ENCODE data around the gene CFAP57.

The CFAP57 gene

DNA sequence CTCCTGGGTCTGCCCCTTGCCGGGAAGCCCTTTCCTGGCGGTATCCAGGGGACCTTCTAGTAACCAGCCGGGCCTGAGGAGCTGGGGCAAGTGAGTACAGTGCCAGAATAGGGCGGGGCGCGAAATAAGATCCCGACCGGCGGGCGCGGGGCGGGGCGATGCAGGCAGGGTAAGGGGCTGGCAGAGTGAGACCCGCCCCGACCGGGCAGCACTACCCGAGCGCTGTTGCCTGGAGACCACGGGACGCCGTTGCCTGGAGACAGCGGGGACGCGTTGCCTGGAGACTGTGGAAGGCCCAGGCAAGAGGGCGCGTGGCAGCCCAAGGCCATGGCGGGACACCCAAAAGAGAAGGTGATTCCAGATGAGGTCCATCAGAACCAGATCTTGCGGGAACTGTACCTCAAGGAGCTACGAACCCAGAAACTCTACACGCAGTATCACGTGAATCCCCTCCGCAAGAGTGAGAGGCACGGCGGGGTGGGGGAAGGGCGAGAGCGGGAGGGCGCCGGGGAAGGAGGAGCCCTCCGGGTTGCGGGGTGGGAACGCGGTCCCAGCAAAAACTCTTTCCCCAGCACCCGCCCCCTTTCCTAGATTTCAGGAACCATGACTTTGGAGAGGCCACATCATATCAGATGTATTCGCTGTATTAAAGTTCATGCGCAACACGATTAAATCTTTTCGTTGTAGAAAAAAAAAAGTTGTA is 24.4 kb upstream of the CFAP57 start:
- Histone ChIP-seq H3K4me3 (ENCODE audit: low read length) (peak overlapping the region; percentile 42), H3K9me3 (ENCODE audit: low read length) (no peaks in the 10 kb centered on the region), H3K27me3 (ENCODE audit: insufficient read depth, low read length) (no peaks in the 10 kb centered on the region), H3K4me1 (ENCODE audit: insufficient read depth, low read length) (peaks cover 6% of the 10 kb centered on the region), H3K36me3 (ENCODE audit: insufficient read depth, low read length) (no peaks in the 10 kb centered on the region), H2AFZ (ENCODE audit: low read depth, low read length) (peak overlapping the region; percentile 39)

DNA sequence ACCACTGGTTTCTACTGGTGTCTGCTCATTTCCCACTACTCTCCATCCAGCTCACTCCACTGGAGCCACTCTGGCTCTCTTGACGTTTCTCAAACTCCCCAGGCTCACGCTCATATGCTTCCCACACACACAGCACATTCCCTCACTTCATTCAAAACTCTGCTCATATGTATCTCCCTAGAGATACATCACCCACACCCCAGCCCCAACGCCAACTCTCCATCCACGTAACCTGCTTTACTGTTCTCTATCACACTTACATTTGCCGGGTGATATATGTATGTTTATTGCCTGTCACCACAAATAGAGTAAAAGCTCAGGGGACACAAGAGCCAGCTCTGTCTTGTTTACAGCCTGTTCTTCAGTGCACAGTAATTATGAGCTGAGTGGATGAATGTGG is 22.2 kb upstream of the CFAP57 start:
- Histone ChIP-seq H3K4me1 (ENCODE audit: insufficient read depth, low read length) (peaks cover 6% of the 10 kb centered on the region), H3K27me3 (ENCODE audit: insufficient read depth, low read length) (no peaks in the 10 kb centered on the region), H2AFZ (ENCODE audit: low read depth, low read length) (no peak overlapping the region), H3K4me3 (ENCODE audit: low read length) (no peak overlapping the region), H3K36me3 (ENCODE audit: insufficient read depth, low read length) (no peaks in the 10 kb centered on the region), H3K9me3 (ENCODE audit: low read length) (no peaks in the 10 kb centered on the region)

DNA sequence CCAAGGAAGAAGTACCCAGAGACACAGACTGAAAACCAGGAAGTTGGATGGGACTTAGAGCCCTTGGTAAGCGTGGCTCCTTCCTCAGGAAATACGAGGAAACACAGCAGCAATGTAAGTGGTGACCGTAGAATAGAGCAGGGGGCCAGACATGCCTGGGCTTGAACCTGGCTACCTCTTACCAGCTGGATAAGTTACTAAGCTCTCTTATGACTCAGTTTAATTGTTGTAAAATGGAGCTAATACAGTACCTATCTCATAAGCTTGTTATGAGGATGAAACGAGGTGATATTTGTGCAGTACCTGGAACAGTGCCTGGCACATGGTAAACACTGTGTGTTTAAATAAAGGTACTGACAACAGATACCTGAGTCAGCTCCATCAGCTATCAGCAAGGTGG is 19.3 kb upstream of the CFAP57 start:
- Histone ChIP-seq H3K4me3 (ENCODE audit: low read length) (no peak overlapping the region), H2AFZ (ENCODE audit: low read depth, low read length) (no peak overlapping the region), H3K4me1 (ENCODE audit: insufficient read depth, low read length) (peaks cover 3% of the 10 kb centered on the region), H3K27me3 (ENCODE audit: insufficient read depth, low read length) (no peaks in the 10 kb centered on the region), H3K36me3 (ENCODE audit: insufficient read depth, low read length) (no peaks in the 10 kb centered on the region), H3K9me3 (ENCODE audit: low read length) (no peaks in the 10 kb centered on the region)

DNA sequence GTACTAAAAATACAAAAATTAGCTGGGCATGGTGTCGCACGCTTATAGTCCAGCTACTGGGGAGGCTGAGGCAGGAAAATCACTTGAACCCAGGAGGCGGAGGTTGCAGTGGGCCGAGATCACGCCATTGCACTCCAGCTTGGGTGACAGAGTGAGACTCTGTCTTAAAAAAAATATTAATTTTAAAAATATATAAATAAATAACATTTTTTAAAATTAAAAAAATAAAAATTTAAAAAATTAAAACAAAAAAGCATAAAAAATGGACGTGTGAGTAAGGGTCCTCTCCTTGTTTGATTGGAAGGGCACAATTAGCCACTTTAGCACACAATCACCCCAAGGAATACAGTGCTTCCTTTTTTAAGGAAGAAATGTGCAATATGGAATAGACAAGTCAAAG is 18.7 kb upstream of the CFAP57 start:
- Histone ChIP-seq H3K36me3 (ENCODE audit: insufficient read depth, low read length) (no peaks in the 10 kb centered on the region), H2AFZ (ENCODE audit: low read depth, low read length) (no peak overlapping the region), H3K4me3 (ENCODE audit: low read length) (no peak overlapping the region), H3K4me1 (ENCODE audit: insufficient read depth, low read length) (peaks cover 1% of the 10 kb centered on the region), H3K27me3 (ENCODE audit: insufficient read depth, low read length) (no peaks in the 10 kb centered on the region), H3K9me3 (ENCODE audit: low read length) (no peaks in the 10 kb centered on the region)

DNA sequence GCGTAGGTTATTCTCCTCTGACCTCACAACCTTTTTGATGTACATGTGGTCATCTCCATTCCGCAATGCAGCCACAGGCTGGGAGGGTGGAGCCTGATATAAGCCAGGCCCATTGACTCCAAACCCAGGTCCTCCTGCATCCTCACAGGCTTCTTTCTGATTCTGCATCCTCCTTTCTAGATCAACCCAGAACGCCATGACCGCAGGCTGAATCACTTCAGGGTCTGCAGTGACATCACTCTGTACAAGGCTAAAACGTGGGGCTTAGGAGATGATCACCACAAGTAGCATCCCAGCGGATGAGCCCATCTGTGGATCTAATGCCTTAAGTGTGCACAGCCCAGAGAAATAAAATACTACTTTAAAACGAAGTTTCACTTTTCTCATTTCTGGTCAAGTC is 16.1 kb upstream of the CFAP57 start:
- Histone ChIP-seq H3K4me3 (ENCODE audit: low read length) (no peak overlapping the region), H3K27me3 (ENCODE audit: insufficient read depth, low read length) (no peaks in the 10 kb centered on the region), H3K9me3 (ENCODE audit: low read length) (no peaks in the 10 kb centered on the region), H2AFZ (ENCODE audit: low read depth, low read length) (no peak overlapping the region), H3K4me1 (ENCODE audit: insufficient read depth, low read length) (no peaks in the 10 kb centered on the region), H3K36me3 (ENCODE audit: insufficient read depth, low read length) (no peaks in the 10 kb centered on the region)

DNA sequence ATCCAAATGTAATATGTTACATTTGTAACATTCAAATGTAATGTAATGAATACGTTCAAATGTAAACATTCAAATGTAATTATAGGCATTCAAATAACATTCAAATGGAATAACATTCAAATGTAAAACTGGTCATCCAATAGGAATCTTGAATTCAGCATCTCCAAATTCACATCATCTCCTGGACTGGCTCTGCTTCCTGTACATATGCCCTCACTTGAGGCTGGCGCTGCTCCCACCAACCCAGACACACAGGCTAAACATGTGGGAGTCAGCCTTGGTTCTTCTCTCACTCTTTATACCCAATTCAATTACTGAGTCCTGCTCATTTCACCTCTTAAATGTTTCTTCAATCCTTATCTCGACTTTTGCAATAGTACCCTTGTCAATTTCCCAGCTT is 7.0 kb upstream of the CFAP57 start:
- Histone ChIP-seq H3K4me3 (ENCODE audit: low read length) (no peak overlapping the region), H3K36me3 (ENCODE audit: insufficient read depth, low read length) (peaks cover 63% of the 10 kb centered on the region), H3K9me3 (ENCODE audit: low read length) (no peaks in the 10 kb centered on the region), H3K4me1 (ENCODE audit: insufficient read depth, low read length) (no peaks in the 10 kb centered on the region), H3K27me3 (ENCODE audit: insufficient read depth, low read length) (no peaks in the 10 kb centered on the region), H2AFZ (ENCODE audit: low read depth, low read length) (no peak overlapping the region)

DNA sequence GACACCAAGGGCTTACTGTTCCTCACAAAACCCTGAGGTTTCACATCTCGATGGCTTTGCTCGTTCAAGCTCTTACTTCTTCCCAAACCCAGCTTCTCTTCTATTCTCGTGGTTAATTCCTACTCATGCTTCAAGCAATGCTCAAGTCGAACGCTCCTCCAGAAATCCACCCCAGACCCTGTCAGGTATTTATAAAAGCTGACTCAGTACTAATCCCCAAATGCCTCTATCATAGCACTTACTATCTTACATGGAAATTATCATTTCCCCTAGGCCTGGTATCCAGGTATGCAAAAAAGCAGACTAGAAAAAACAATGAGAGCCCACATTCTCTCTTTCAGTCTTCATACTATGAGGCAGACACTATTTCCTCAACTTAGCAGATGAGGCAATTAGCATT is 6.4 kb upstream of the CFAP57 start:
- Histone ChIP-seq H3K9me3 (ENCODE audit: low read length) (no peaks in the 10 kb centered on the region), H3K4me3 (ENCODE audit: low read length) (no peak overlapping the region), H3K36me3 (ENCODE audit: insufficient read depth, low read length) (peaks cover 68% of the 10 kb centered on the region), H3K27me3 (ENCODE audit: insufficient read depth, low read length) (no peaks in the 10 kb centered on the region), H3K4me1 (ENCODE audit: insufficient read depth, low read length) (no peaks in the 10 kb centered on the region), H2AFZ (ENCODE audit: low read depth, low read length) (no peak overlapping the region)

DNA sequence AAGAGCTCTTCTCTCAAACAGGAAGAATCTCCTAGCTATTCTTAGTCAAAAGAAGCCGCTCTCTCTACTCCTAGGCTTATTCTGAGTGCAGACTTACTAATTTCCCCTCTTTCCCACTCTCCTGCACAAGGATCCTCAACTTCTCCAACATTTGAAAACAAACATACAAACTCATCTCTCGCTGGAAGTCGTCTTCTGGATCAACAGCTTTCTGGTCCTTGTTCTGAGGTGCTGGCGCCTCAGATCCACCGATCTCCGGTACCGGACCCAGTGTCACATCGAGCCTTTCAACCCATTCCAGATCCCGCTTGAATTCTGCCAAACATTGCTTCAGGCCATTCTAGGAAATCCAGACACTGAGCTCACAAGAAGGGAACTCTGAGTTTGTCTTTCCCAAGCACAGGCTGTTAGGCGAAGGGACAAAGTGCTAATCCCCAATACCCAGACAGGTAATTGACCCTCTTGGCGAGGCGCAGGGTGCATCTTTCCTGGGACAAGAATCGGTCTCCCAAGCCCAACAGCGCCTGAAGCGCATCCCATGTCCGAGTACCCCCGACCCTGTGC is 736 bp upstream of the CFAP57 start:
- Histone ChIP-seq H2AFZ (ENCODE audit: low read depth, low read length) (peak overlapping the region; percentile 53), H3K4me3 (ENCODE audit: low read length) (peak overlapping the region; percentile 87), H3K4me1 (ENCODE audit: insufficient read depth, low read length) (peaks cover 6% of the 10 kb centered on the region), H3K36me3 (ENCODE audit: insufficient read depth, low read length) (peaks cover 41% of the 10 kb centered on the region), H3K9me3 (ENCODE audit: low read length) (no peaks in the 10 kb centered on the region), H3K27me3 (ENCODE audit: insufficient read depth, low read length) (no peaks in the 10 kb centered on the region)

DNA sequence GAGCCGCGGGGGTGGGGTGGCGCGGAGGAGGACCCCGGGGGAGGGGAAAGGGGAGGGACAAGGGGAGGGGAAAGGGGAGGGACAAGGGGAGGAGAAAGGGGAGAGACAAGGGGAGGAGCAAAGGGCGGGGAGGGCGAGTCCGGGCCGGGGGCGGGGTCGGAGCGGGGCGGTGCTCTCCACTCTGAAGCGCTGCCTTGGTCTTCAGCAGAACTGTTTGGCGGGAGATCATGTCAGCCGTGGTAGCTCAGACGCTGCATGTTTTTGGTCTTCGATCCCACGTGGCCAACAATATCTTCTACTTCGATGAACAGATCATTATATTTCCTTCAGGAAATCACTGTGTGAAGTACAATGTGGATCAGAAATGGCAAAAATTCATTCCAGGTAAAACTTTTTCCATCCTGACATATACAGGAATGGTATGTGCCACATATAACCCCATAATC is 420 bp downstream of the CFAP57 start:
- no peaks in the 10 kb centered on the region for H3K9me3 ChIP-seq (ENCODE audit: low read length)
- no peaks in the 10 kb centered on the region for H3K27me3 ChIP-seq (ENCODE audit: insufficient read depth, low read length)
- peak overlapping the region; percentile 87 for H3K4me3 ChIP-seq (ENCODE audit: low read length)
- H3K36me3 ChIP-seq (ENCODE audit: insufficient read depth, low read length), result peaks cover 29% of the 10 kb centered on the region
- H2AFZ ChIP-seq (ENCODE audit: low read depth, low read length), result peak overlapping the region; percentile 62
- peaks cover 10% of the 10 kb centered on the region for H3K4me1 ChIP-seq (ENCODE audit: insufficient read depth, low read length)

DNA sequence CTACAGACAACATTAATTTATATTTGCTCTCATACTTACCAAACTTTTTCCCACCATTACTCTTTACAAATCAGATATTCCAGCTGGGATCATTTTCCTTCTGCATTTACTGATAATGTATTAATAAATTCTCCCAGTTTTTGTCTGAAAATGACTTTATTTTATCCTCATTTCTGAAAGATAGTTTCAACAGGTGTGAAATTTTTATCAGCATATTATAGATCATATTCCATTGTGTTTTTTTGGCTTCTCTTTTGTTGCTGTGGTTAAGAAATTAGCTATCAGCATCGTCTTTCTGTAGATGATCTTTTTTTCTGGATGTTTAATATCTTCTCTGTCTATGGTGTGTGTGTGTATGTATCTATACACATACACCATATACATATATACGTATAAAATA is 2.7 kb downstream of the CFAP57 start:
- no peaks in the 10 kb centered on the region for H3K27me3 ChIP-seq (ENCODE audit: insufficient read depth, low read length)
- H3K36me3 ChIP-seq (ENCODE audit: insufficient read depth, low read length), result peaks cover 8% of the 10 kb centered on the region
- no peak overlapping the region for H2AFZ ChIP-seq (ENCODE audit: low read depth, low read length)

DNA sequence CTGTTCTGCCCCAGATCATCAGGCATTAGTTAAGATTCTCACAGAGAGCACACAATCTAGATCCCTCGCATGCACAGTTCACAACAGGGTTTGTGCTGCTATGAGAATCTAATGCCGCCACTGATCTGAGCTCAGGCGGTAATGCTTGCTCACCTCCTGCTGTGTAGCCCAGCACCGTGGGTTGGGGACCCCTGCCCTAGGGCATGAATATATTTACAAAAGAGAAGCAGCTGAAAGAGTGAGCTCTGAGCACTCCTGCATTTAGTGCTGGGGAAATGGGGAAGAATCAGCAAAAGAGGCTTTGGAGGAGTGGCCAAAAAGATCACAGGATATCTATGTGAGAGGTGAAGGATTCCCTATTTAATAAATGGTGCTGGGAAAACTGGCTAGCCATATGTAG is 5.6 kb downstream of the CFAP57 start:
- Histone ChIP-seq H3K27me3 (ENCODE audit: insufficient read depth, low read length) (no peaks in the 10 kb centered on the region), H2AFZ (ENCODE audit: low read depth, low read length) (no peak overlapping the region), H3K4me3 (ENCODE audit: low read length) (no peak overlapping the region), H3K9me3 (ENCODE audit: low read length) (no peaks in the 10 kb centered on the region), H3K4me1 (ENCODE audit: insufficient read depth, low read length) (peaks cover 7% of the 10 kb centered on the region), H3K36me3 (ENCODE audit: insufficient read depth, low read length) (no peaks in the 10 kb centered on the region)

More for the DNA sequence above, 2.7 kb downstream of the CFAP57 start:
- no peaks in the 10 kb centered on the region for H3K9me3 ChIP-seq (ENCODE audit: low read length)
- H3K4me3 ChIP-seq (ENCODE audit: low read length), result no peak overlapping the region
- peaks cover 13% of the 10 kb centered on the region for H3K4me1 ChIP-seq (ENCODE audit: insufficient read depth, low read length)

DNA sequence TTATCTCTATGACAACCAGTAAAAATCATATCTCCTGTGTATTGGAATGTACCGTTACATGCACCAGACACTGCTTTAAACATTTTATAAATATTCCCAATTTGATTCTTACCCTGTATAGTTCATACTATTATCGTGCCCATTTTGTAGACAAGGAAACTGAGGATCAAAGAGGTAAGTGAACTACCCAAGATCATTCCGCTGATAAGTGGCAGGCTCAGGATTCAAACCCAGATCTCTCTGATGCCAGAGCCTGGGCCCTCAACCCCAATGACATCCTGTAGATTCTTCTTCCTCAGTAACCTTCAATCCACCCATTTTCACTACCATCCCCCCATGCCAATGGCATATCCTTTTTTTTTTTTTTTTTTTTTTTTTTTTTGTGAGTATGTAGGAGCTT is 12.3 kb downstream of the CFAP57 start:
- H2AFZ ChIP-seq (ENCODE audit: low read depth, low read length), result no peak overlapping the region
- H3K36me3 ChIP-seq (ENCODE audit: insufficient read depth, low read length), result no peaks in the 10 kb centered on the region
- H3K4me3 ChIP-seq (ENCODE audit: low read length), result no peak overlapping the region
- no peaks in the 10 kb centered on the region for H3K9me3 ChIP-seq (ENCODE audit: low read length)
- H3K27me3 ChIP-seq (ENCODE audit: insufficient read depth, low read length), result no peaks in the 10 kb centered on the region
- no peaks in the 10 kb centered on the region for H3K4me1 ChIP-seq (ENCODE audit: insufficient read depth, low read length)

DNA sequence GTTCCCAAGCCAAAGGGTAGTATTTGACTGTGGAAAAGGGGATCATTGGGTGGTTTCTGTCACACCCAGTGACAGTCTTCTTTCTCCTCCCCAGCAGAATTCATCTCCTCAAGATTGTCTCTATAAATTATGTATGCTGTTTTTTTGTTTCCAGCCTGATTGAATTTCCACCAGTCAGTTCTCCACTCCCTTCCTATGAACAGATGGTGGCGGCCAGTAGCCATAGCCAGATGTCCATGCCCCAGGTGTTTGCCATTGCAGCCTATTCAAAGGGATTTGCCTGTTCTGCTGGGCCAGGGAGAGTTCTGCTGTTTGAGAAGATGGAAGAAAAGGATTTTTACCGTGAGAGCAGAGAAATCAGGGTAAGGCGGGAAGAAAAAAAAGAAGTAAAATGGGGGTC is 12.9 kb downstream of the CFAP57 start:
- Histone ChIP-seq H3K4me3 (ENCODE audit: low read length) (no peak overlapping the region), H3K9me3 (ENCODE audit: low read length) (no peaks in the 10 kb centered on the region), H2AFZ (ENCODE audit: low read depth, low read length) (no peak overlapping the region), H3K4me1 (ENCODE audit: insufficient read depth, low read length) (no peaks in the 10 kb centered on the region), H3K36me3 (ENCODE audit: insufficient read depth, low read length) (no peaks in the 10 kb centered on the region), H3K27me3 (ENCODE audit: insufficient read depth, low read length) (no peaks in the 10 kb centered on the region)

DNA sequence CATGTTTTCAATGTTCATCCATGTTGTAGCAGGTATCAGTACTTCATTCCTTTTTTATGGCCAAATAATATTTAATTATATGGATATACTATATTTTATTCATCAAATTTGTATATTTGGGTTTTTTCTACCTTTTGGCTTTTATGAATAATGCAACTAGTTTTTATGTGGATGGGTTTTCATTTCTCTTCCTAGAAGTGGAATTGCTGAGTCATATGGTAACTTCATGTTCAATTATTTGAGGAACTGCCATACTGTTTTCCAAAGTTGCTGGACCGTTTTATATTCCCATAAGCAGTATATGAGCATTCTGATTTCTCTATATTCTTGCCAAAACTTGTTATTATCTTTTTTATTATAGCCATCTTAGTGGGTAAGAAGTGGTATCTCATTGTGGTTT is 16.0 kb downstream of the CFAP57 start:
- H3K27me3 ChIP-seq (ENCODE audit: insufficient read depth, low read length), result no peaks in the 10 kb centered on the region
- H3K36me3 ChIP-seq (ENCODE audit: insufficient read depth, low read length), result no peaks in the 10 kb centered on the region
- H3K4me3 ChIP-seq (ENCODE audit: low read length), result no peak overlapping the region
- H2AFZ ChIP-seq (ENCODE audit: low read depth, low read length), result no peak overlapping the region
- H3K4me1 ChIP-seq (ENCODE audit: insufficient read depth, low read length), result no peaks in the 10 kb centered on the region
- no peaks in the 10 kb centered on the region for H3K9me3 ChIP-seq (ENCODE audit: low read length)

All from neuron (in vitro differentiated cells).